Activated CD4-positive, alpha-beta T cell treated with anti-CD3 and anti-CD28 coated beads, Interleukin-10, Interleukin-2, amounts not matched to agents 100 ng/mL and 50 ng/mL, durations not matched to agents 16 hours and 8 hours (primary cell): Measurements from ENCODE around the gene CCDC6.
"Not testable (repeated sequence)": the region's sequence is repeated elsewhere in the genome, so short reads cannot be mapped to it uniquely, and the experiment has no call there.

Source experiments
- DNase-seq: peaks from one replicate; pipeline ENCODE4 v3.0.0-alpha.2; 2020

The CCDC6 gene

GRCh38 chr10:59879363-59879913 lies 26.9 kb downstream of the CCDC6 start:
- peak; percentile 75 for DNase-seq

- DNase-seq: no peak
These were observed 27.4 kb downstream of the CCDC6 start for GRCh38 chr10:59878915-59879314.

- DNase-seq: no peak
These were observed 28.1 kb downstream of the CCDC6 start for GRCh38 chr10:59878289-59878688.

- DNase-seq: peak; percentile 19
These were observed 29.1 kb downstream of the CCDC6 start for GRCh38 chr10:59877191-59877671.

- no peak for DNase-seq
These were observed 29.7 kb downstream of the CCDC6 start for GRCh38 chr10:59876695-59877094.

GRCh38 chr10:59876208-59876607 lies 30.1 kb downstream of the CCDC6 start:
- not testable (repeated sequence) for DNase-seq

- no peak for DNase-seq
These were observed 32.5 kb downstream of the CCDC6 start for GRCh38 chr10:59873896-59874295.

- no peak for DNase-seq
These were observed 33.4 kb downstream of the CCDC6 start for GRCh38 chr10:59872892-59873463.

- no peak for DNase-seq
These were observed 36.2 kb downstream of the CCDC6 start for GRCh38 chr10:59870152-59870551.

GRCh38 chr10:59869594-59869940 lies 36.8 kb downstream of the CCDC6 start:
- no peak for DNase-seq

GRCh38 chr10:59868696-59869593 lies 37.4 kb downstream of the CCDC6 start:
- DNase-seq: no peak

- no peak for DNase-seq
These were observed 38.8 kb downstream of the CCDC6 start for GRCh38 chr10:59867590-59867989.

GRCh38 chr10:59865101-59865500 lies 41.3 kb downstream of the CCDC6 start:
- peak; percentile 30 for DNase-seq

- no peak for DNase-seq
These were observed 42.0 kb downstream of the CCDC6 start for GRCh38 chr10:59864141-59864962.

- DNase-seq: no peak
These were observed 46.8 kb downstream of the CCDC6 start for GRCh38 chr10:59859570-59859969.

- no peak for DNase-seq
These were observed 48.4 kb downstream of the CCDC6 start for GRCh38 chr10:59857921-59858320.

- no peak for DNase-seq
These were observed 49.3 kb downstream of the CCDC6 start for GRCh38 chr10:59857049-59857448.

- DNase-seq: no peak
These were observed 50.3 kb downstream of the CCDC6 start for GRCh38 chr10:59856104-59856503.

- DNase-seq: no peak
These were observed 51.8 kb downstream of the CCDC6 start for GRCh38 chr10:59854571-59854970.

GRCh38 chr10:59852670-59853069 lies 53.7 kb downstream of the CCDC6 start:
- DNase-seq: no peak

GRCh38 chr10:59851864-59852263 lies 54.5 kb downstream of the CCDC6 start:
- no peak for DNase-seq

GRCh38 chr10:59847888-59848287 lies 58.5 kb downstream of the CCDC6 start:
- no peak for DNase-seq

GRCh38 chr10:59847326-59847725 lies 59.0 kb downstream of the CCDC6 start:
- no peak for DNase-seq
